HepG2 (cell line): ENCODE results near the gene ARHGEF1. TPM values are rescaled to one million over a fixed set of nuclear protein-coding genes. Genes with fewer than 3 reads are reported as not detected.

ENCODE experiments used
- GPN1 ChIP-seq: sonication (generic); formaldehyde crosslinking; IDR thresholded peaks from 2 replicates; pipeline ENCODE4 v1.5.1; 2020; ENCODE audit warnings: missing genetic modification reagents, borderline replicate concordance
- HDAC1 ChIP-seq: sonication (generic); formaldehyde crosslinking; IDR thresholded peaks from 2 replicates; pipeline ENCODE4 v1.5.1; 2020; ENCODE audit warnings: mild to moderate bottlenecking, missing genetic modification reagents
- HDAC6 ChIP-seq: fragments of 200-600 bp; sonication (generic); IDR thresholded peaks from 2 replicates; pipeline ENCODE4 v1.7.0; 2017; ENCODE audit warnings: mild to moderate bottlenecking, antibody characterized with exemption, low read length, low read depth
- MEF2D ChIP-seq: sonication (generic); formaldehyde crosslinking; IDR thresholded peaks from 2 replicates; pipeline ENCODE4 v1.5.1; 2020; ENCODE audit warnings: mild to moderate bottlenecking, missing genetic modification reagents
- PCBP1 ChIP-seq: fragments of 200-400 bp; formaldehyde crosslinking; IDR thresholded peaks from 2 replicates; pipeline ENCODE4 v1.6.1; 2017; ENCODE audit warnings: mild to moderate bottlenecking, low read depth, low read length, borderline replicate concordance
- PRPF4 ChIP-seq: fragments of 200-400 bp; formaldehyde crosslinking; IDR thresholded peaks from 2 replicates; pipeline ENCODE4 v1.6.1; 2016; ENCODE audit warnings: low read length, low read depth; ENCODE audit not compliant: poor library complexity, severe bottlenecking
- SETDB1 ChIP-seq: sonication (generic); formaldehyde crosslinking; IDR thresholded peaks from 2 replicates; pipeline ENCODE4 v1.5.1; 2020; ENCODE audit warnings: missing genetic modification reagents, mild to moderate bottlenecking, borderline replicate concordance
- ZBTB38 ChIP-seq: sonication (generic); formaldehyde crosslinking; IDR thresholded peaks from 2 replicates; pipeline ENCODE4 v1.5.1; 2020; ENCODE audit warnings: mild to moderate bottlenecking, missing genetic modification reagents
- ZFP36L1 ChIP-seq: sonication (generic); formaldehyde crosslinking; IDR thresholded peaks from 2 replicates; pipeline ENCODE4 v1.8.0; 2022; ENCODE audit warnings: mild to moderate bottlenecking, missing genetic modification reagents, moderate library complexity
- ZNF326 ChIP-seq: sonication (generic); formaldehyde crosslinking; IDR thresholded peaks from 2 replicates; pipeline ENCODE4 v1.4.0; 2020; ENCODE audit warnings: missing genetic modification reagents, borderline replicate concordance
- ZNF343 ChIP-seq: sonication (generic); formaldehyde crosslinking; IDR thresholded peaks from 2 replicates; pipeline ENCODE4 v1.4.0; 2020; ENCODE audit warnings: mild to moderate bottlenecking, missing genetic modification reagents
- ZNF468 ChIP-seq: sonication (generic); formaldehyde crosslinking; IDR thresholded peaks from 2 replicates; pipeline ENCODE4 v1.8.0; 2022; ENCODE audit warnings: mild to moderate bottlenecking, moderate library complexity, missing genetic modification reagents
- ZNF484 ChIP-seq: sonication (generic); formaldehyde crosslinking; IDR thresholded peaks from 2 replicates; pipeline ENCODE4 v1.5.1; 2020; ENCODE audit warnings: mild to moderate bottlenecking, low read depth, missing genetic modification reagents, borderline replicate concordance
- ZNF720 ChIP-seq: sonication (generic); formaldehyde crosslinking; IDR thresholded peaks from 2 replicates; pipeline ENCODE4 v1.4.0; 2020; ENCODE audit warnings: missing genetic modification reagents
- polyA plus RNA-seq, 8 experiments: library from polyadenylated mRNA; depleted of rRNA in 3 of 8; stranded (reverse) in 7 of 8; unstranded in 1 of 8; fragments of >200 nt; fragmentation: Illumina TruSeq in 4 of 8; extraction: Trizol in 4 of 8; gene quantifications; 2 replicates each; pipeline versions ENCODE4 v1.2.1 to v1.2.3, GENCODE V29; 2011 to 2016; ENCODE audit warnings: low read depth in 4 of 8, missing spikeins in 1 of 8, mixed read lengths in 1 of 8; ENCODE audit not compliant: insufficient read depth in 1 of 8
- total RNA-seq, 5 experiments: library from RNA; depleted of rRNA; stranded (reverse); fragments of >200 nt; fragmentation: Illumina TruSeq; extraction: Trizol; gene quantifications; 2 replicates each; pipeline ENCODE4 v1.2.3, GENCODE V29; 2016; ENCODE audit warnings: low read depth in 1 of 5
- TF ChIP-seq, protein P1 (sequence below): sonication (generic); formaldehyde crosslinking; IDR thresholded peaks from 2 replicates; pipeline ENCODE4 v1.5.1; 2020; ENCODE audit warnings: missing genetic modification reagents, mild to moderate bottlenecking, borderline replicate concordance
- TF ChIP-seq, protein P2 (sequence below): IDR thresholded peaks from 2 replicates; pipeline ENCODE4 v1.6.1; 2016
- TF ChIP-seq, protein P3 (sequence below): sonication (generic); formaldehyde crosslinking; IDR thresholded peaks from 2 replicates; pipeline ENCODE4 v1.4.0; 2020; ENCODE audit warnings: mild to moderate bottlenecking, missing genetic modification reagents
- TF ChIP-seq, protein P4 (sequence below): fragments of 450-650 bp; IDR thresholded peaks from 2 replicates; pipeline ENCODE4 v1.6.1; 2017; ENCODE audit warnings: mild to moderate bottlenecking
- TF ChIP-seq, protein P5 (sequence below): sonication (generic); formaldehyde crosslinking; IDR thresholded peaks from 2 replicates; pipeline ENCODE4 v1.5.0; 2020; ENCODE audit warnings: missing genetic modification reagents, mild to moderate bottlenecking, borderline replicate concordance

ARHGEF1 gene
- total and polyA plus RNA-seq, 2 of the 13 experiments (the other 11 are each of a cell fraction or from before 2014, with no cell fraction given): 33.7 to 34.7 TPM

DNA sequence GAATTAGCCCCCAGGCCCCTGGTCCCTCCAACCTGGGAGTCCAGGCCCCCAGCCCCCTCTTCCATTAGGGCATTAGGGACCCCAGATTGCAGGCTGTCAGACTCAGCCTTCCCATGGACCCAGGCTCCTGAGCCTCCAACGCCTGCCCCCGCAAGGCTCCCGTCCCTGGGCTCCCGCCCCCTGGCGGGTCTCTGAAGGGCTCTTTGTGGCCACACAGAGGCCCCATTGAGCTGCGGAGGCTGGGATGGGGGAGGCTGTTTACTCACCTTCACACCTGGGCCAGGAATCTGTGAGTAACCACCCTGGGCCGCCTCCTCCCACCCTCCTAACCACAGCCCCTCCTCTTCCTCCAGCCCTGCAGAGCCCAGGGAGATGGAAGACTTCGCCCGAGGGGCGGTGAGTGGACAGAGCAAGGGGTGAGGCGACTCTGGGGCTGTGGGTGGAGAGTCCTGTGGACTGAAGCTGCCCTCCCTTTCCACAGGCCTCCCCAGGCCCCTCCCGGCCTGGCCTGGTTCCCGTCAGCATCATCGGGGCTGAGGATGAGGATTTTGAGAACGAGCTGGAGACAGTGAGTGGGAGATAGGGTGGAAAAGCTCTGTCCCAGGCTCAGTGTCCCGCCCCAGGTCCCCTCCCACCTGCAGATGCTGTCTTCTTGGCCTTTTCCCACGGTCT is 4.9 kb downstream of the ARHGEF1 start (continued):
- TF ChIP-seq SETDB1 (CRISPR knock-in tag): no peak
- TF ChIP-seq, protein P1, sequence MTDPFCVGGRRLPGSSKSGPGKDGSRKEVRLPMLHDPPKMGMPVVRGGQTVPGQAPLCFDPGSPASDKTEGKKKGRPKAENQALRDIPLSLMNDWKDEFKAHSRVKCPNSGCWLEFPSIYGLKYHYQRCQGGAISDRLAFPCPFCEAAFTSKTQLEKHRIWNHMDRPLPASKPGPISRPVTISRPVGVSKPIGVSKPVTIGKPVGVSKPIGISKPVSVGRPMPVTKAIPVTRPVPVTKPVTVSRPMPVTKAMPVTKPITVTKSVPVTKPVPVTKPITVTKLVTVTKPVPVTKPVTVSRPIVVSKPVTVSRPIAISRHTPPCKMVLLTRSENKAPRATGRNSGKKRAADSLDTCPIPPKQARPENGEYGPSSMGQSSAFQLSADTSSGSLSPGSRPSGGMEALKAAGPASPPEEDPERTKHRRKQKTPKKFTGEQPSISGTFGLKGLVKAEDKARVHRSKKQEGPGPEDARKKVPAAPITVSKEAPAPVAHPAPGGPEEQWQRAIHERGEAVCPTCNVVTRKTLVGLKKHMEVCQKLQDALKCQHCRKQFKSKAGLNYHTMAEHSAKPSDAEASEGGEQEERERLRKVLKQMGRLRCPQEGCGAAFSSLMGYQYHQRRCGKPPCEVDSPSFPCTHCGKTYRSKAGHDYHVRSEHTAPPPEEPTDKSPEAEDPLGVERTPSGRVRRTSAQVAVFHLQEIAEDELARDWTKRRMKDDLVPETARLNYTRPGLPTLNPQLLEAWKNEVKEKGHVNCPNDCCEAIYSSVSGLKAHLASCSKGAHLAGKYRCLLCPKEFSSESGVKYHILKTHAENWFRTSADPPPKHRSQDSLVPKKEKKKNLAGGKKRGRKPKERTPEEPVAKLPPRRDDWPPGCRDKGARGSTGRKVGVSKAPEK (CRISPR knock-in tag): no peak
- no peak for TF ChIP-seq ZNF720 (CRISPR knock-in tag)
- TF ChIP-seq ZNF343: peak; percentile 75; the same call in 1 of the 2 replicates
- TF ChIP-seq, protein P2, sequence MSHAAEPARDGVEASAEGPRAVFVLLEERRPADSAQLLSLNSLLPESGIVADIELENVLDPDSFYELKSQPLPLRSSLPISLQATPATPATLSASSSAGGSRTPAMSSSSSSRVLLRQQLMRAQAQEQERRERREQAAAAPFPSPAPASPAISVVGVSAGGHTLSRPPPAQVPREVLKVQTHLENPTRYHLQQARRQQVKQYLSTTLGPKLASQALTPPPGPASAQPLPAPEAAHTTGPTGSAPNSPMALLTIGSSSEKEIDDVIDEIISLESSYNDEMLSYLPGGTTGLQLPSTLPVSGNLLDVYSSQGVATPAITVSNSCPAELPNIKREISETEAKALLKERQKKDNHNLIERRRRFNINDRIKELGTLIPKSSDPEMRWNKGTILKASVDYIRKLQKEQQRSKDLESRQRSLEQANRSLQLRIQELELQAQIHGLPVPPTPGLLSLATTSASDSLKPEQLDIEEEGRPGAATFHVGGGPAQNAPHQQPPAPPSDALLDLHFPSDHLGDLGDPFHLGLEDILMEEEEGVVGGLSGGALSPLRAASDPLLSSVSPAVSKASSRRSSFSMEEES (CRISPR knock-in tag): 0 out of 2 replicates have a peak, but pooled peaks have one; percentile 35
- TF ChIP-seq, protein P3, sequence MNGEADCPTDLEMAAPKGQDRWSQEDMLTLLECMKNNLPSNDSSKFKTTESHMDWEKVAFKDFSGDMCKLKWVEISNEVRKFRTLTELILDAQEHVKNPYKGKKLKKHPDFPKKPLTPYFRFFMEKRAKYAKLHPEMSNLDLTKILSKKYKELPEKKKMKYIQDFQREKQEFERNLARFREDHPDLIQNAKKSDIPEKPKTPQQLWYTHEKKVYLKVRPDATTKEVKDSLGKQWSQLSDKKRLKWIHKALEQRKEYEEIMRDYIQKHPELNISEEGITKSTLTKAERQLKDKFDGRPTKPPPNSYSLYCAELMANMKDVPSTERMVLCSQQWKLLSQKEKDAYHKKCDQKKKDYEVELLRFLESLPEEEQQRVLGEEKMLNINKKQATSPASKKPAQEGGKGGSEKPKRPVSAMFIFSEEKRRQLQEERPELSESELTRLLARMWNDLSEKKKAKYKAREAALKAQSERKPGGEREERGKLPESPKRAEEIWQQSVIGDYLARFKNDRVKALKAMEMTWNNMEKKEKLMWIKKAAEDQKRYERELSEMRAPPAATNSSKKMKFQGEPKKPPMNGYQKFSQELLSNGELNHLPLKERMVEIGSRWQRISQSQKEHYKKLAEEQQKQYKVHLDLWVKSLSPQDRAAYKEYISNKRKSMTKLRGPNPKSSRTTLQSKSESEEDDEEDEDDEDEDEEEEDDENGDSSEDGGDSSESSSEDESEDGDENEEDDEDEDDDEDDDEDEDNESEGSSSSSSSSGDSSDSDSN (CRISPR knock-in tag): peak; percentile 70
- TF ChIP-seq MEF2D (CRISPR knock-in tag): peak; percentile 28; the same call in 1 of the 2 replicates
- TF ChIP-seq, protein P4, sequence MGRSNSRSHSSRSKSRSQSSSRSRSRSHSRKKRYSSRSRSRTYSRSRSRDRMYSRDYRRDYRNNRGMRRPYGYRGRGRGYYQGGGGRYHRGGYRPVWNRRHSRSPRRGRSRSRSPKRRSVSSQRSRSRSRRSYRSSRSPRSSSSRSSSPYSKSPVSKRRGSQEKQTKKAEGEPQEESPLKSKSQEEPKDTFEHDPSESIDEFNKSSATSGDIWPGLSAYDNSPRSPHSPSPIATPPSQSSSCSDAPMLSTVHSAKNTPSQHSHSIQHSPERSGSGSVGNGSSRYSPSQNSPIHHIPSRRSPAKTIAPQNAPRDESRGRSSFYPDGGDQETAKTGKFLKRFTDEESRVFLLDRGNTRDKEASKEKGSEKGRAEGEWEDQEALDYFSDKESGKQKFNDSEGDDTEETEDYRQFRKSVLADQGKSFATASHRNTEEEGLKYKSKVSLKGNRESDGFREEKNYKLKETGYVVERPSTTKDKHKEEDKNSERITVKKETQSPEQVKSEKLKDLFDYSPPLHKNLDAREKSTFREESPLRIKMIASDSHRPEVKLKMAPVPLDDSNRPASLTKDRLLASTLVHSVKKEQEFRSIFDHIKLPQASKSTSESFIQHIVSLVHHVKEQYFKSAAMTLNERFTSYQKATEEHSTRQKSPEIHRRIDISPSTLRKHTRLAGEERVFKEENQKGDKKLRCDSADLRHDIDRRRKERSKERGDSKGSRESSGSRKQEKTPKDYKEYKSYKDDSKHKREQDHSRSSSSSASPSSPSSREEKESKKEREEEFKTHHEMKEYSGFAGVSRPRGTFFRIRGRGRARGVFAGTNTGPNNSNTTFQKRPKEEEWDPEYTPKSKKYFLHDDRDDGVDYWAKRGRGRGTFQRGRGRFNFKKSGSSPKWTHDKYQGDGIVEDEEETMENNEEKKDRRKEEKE: no peak
- TF ChIP-seq HDAC1 (CRISPR knock-in tag): peak; percentile 78
- TF ChIP-seq HDAC6: no peak
- no peak for TF ChIP-seq ZNF326 (CRISPR knock-in tag)
- no peak for TF ChIP-seq ZNF484 (CRISPR knock-in tag)
- TF ChIP-seq, protein P5, sequence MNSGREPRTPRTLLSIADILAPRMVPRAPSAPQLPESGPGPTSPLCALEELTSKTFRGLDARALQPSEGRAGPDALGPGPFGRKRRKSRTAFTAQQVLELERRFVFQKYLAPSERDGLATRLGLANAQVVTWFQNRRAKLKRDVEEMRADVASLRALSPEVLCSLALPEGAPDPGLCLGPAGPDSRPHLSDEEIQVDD (CRISPR knock-in tag): no peak
- no peak for TF ChIP-seq ZFP36L1 (CRISPR knock-in tag)
- no peak for TF ChIP-seq ZNF468 (CRISPR knock-in tag)
- TF ChIP-seq ZBTB38: peak; percentile 61; the same call in 1 of the 2 replicates
- TF ChIP-seq PCBP1: peak; percentile 64
- peak; percentile 18 for TF ChIP-seq PRPF4
- no peak for TF ChIP-seq GPN1 (CRISPR knock-in tag)
